Suppressor macrophage treated with lipopolysaccharide for 1 hour (primary cell): ENCODE data around the gene INTU.
A peak's percentile ranks its signal among the peaks of the same experiment; 100 is the strongest.
"Not testable (repeated sequence)": the region's sequence is repeated elsewhere in the genome, so short reads cannot be mapped to it uniquely, and the experiment has no call there.

Source experiments
- DNase-seq, 3 donors: peaks; one replicate each; pipeline ENCODE4 v3.0.0-alpha.2; 2020 to 2022

The INTU gene

DNA sequence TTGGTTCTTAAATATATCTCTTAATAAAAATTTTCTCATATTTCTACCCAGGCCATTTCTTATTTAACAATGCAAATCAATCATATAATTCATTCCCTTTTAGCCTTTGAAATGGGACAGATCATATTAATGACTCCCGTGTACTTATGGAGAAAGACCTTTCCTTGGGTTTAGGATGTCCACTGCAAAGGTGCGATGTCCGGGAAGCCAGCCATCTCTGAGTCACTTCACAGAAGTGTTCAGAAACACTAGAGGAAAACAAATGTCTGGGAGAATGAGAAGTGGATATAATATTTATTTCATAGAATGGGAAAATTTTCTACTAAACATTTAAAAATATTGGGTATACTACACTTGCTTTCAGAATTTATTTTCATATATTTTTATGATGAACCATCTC, 15.3 kb downstream of the INTU start:
- DNase-seq: no peak

DNA sequence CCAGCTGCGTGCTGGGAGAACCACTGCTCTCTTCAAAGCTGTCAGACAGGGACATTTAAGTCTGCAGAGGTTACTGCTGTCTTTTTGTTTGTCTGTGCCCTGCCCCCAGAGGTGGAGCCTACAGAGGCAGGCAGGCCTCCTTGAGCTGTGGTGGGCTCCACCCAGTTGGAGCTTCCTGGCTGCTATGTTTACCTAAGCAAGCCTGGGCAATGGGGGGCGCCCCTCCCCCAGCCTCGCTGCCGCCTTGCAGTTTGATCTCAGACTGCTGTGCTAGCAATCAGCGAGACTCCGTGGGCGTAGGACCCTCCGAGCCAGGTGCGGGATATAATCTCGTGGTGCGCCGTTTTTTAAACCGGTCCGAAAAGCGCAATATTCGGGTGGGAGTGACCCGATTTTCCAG, 22.8 kb downstream of the INTU start:
- DNase-seq: not testable (repeated sequence)

DNA sequence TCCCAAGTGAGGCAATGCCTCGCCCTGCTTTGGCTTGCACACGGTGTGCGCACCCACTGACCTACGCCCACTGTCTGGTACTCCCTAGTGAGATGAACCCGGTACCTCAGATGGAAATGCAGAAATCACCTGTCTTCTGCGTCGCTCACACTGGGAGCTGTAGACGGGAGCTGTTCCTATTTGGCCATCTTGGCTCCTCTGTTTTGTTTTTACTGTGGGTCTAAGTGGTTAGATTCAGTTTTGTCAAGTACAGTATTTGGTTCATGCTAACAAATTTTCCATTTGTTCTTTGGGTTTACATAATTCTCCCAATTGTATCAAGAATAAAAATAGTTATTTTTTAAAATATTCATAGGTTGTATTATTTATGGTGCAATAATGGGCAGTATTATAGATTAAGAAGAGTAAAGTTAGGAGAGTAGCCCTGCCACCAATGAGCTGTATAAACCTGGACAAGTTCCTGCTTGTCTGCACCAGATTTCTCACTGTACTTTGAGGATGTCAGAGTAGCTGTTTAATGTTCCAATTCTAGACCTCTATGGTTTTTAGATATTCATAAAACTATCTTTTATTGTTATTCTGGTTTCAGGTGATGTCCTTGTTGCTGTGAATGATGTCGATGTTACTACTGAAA, 23.4 kb downstream of the INTU start:
- DNase-seq: no peak

DNA sequence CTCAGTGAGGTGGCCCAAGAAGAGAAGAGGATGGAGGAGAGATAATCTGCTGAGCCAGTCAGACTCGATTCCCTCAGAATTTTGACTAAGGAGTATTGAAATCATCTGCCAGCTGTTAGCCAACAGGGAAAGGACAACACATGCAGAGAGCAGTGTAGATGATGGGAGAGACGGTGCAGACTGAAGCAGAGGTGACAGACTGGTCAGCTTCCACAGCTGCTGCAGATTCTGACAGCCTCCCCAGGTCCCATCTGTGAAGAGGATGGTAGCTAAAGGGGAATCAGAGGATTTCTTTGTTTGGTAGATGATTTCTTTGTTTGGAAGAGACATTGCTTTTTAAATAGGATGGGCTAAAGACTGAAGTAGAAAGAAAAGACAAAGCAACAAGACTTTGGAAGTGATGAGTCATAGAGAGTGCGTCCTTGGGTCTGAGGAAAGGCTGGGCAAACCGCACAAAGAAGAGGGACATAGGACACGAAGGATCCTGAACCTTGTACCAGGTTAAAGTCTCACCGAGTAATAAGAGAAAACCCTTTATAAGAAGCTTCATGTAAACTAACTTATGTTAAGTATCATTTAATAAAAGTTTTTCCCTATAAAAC, 27.6 kb downstream of the INTU start:
- no peak for DNase-seq

DNA sequence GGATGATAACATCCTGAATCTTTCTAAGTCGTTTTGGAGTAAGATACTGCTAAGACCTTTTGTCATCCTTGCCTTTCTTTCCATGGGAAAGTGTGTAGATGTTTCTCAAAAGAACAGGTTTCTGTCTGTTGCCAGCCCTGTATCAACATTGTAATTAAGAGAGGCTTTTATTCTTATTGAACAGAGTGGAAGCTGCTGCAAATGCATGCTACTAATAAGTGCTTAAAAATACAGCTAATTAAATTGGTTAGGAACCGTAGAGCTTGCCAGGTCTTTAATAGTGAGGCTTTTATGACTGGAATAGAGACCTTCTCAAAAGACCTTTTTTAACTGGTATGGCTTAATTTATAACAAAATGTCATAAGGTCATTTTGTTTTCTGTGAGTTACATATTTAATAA, 34.4 kb downstream of the INTU start:
- DNase-seq: no peak

DNA sequence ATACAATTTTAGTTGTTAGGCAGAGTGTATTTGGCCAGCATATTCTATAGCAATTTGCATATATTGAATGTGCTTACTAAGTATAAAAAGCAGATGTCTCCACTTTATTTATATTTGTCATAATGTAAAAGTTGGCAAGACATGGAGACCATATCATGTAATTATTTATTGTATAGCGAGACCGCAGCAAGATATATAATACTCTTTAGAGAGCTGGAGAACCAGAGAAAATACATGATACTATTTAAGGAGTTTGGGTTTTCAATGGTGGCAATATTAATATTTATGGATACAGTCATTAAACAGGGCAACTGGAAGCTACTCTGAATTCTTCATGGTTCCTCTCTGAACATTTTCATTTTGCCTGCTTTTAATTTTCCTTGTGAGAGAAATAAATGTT, 35.0 kb downstream of the INTU start:
- DNase-seq: no peak

DNA sequence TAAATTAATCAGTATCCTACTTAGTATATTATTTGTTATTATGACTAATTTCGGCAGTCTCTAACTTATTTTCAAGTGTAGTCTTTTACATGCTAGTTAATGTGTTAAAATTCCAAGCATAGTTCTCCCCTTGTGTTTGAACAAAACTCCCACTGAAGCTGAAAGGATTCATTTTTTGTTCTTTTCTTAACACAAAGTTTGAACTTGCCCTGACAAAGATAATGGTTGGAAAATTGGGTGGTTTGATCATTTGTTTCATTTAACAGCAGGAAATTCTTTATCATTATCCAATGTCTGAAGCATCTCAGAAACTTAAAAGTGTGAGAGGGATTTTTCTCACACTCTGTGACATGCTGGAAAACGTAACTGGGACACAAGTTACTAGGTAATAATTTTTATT, 36.0 kb downstream of the INTU start:
- DNase-seq: no peak

DNA sequence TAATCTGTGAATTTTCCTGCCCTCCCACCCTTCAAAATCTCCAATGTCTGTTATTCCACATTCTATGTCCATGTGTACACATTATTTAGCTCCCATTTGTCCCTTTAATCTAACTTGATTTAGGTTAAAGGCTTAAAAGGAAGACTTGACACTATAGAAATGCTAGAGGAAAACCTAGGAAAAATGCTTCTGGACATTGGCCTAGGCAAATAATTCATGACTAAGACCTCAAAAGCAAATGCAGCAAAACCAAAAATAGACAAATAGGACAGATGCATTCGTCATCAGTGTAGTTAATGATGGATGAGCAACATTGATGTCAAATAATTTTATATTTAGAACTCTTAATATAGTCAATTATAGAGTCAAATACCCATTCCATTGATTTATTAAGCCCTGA, 36.9 kb downstream of the INTU start:
- DNase-seq: no peak

DNA sequence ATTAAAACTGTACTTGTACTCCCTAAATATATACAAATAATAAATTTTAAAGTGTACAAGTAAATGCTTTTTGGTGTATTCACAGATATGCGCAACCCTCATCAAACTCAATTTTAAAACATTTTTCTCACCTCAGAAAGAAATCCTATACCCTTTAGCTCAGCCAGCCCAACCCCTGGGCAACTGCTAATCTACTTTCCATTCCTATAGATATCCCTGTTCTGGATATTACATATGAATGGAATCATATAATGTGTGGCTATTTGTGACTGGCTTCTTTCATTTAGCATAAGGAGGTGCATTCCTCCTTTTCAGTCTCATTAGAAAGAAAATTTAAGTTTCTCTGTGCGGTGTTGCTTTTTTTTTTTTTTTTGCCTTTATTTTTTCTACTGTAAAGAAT, 39.4 kb downstream of the INTU start:
- no peak for DNase-seq

DNA sequence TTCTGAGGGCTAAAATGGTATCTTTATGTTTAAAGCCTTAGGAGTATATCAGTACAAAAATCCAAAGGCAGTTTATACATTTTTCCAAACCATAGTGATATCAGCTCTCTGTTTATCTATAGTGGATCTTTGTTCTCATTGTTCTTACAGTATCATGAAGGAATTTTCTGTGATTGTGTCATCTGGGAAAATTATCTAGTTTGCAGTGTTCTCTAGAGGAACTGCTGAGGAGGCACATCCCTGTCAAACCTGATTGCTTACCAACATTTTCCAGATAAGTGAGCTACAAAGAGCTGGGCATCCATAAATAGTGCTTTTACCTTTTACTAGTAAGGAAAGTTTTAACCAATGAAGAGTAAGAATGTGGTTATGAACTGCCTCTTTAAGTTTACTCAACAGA, 52.5 kb downstream of the INTU start:
- peak in 2 of 3 donors; percentile 9 to 25 for DNase-seq

DNA sequence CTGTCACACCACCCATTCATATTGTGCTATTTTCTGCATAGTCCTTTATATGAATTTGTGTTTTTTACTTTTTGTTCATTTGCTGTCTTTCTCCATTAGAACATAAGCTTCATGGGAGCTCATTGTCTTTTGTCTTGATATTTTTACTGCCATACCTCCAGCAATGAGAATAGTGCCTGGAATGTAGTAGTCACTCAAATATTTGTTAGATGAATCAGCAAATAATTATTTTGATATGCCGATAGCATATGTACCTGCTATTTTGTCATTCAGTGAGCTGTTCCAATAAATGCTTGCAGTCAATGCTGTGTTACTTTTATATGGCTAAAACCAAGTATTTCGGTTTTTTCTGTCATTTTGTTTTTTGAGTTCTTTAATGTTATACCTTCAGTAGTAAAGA, 53.9 kb downstream of the INTU start:
- DNase-seq: no peak

DNA sequence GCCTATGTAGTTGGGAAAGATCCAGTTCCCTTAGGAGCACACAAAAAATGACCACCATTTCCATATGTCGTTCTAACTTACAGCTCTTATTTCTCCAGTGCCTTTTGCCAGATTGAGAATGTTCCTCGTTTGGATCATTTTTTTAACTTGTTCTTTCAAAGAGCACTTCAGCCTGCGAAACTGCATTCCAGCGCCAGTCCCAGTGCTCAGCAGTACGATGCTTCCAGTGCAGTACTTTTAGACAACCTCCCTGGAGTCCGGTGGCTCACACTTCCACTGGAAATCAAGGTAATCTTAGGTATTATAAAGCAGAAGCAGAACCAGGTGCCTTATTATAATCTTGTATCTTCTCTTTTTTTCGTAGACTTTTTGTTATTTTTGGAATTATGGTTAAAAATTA, 54.8 kb downstream of the INTU start:
- no peak for DNase-seq

DNA sequence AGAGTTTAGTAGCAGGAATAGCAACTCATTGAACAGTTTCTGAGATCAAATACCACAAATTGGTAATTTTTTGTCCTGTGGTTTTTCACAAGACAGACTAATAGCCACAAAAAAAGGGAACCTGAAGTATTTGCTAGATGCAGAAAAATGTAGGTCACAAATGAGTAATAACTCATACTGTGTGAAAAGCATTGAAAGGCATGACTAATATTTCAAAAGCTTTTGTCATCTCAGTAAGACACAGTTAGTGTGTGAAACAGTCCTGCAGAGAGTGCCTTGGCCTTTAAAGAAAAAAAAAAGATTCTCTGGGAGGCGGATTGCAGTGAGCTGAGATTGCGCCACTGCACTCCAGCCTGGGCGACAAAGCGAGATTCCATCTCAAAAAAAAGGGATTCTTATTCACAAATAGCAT, 66.0 kb downstream of the INTU start:
- peak; percentile 70 to 96 (median 92) for DNase-seq

DNA sequence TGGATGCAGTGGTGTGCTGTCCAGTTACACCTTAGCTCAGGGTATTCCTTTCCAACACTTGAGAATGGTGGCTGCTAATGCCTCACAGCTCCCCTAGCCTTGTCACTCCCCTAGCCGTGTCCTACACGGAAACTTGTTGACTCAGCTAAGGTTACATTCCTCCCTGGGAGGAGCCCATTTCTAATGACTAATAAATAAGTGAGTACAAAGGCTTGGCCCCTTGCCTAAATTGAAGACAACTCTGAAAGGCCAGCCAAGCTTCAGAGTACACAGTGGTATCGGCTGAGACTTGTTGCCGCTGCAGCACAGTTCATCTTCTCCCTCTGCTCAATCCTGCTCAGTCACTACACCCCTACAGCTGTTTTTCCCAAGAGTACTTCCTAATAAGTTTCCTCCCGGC, 76.2 kb downstream of the INTU start:
- DNase-seq: peak in 1 of 3 donors; percentile 9

DNA sequence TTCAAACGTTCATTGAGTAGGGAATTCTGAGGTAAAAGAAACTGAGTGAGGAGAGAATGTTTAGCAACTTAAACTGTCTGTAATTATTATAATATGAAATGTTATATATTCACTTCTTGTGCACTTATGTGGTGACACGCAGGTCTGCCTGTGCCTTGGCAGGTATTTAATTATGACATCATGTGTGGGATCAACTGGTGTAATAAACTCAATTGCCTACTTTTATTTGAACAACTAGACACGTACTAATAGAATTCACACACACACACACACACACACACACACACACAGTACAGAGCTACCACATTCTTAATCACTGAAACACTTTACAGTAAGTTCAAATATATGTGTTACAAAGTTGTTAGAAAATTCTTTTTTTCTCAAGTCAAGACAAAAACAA, 76.7 kb downstream of the INTU start:
- no peak for DNase-seq

DNA sequence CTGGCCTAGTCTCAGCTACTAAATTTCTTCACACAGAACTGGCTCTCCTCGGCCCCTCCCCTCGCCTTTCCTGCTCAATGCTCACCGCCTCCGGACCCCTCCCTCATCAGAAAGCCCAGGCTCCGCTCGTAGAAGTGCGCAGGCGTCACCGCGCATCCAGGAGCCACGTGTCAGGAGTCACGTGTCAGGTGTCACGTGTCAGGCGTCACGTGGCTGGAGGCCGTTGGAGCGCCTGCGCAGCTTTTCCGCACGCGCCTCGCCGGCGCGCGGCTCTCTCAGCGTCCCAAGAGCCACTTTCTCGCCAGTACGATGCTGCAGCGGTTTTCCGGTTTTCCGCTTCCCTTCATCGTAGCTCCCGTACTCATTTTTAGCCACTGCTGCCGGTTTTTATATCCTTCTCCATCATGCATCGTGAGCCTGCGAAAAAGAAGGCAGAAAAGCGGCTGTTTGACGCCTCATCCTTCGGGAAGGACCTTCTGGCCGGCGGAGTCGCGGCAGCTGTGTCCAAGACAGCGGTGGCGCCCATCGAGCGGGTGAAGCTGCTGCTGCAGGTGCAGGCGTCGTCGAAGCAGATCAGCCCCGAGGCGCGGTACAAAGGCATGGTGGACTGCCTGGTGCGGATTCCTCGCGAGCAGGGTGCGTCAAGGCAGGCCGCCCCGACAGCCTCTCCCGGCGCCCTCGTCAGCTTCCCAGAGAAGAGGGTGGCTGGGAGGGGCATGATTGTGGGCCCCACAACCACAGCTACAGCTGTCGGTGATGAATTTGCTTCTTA, 97.6 kb downstream of the INTU start, which contains the start of gene SLC25A31:
Gene SLC25A31, plus strand, starts transcription at position 259 of the 772 bp plus-strand sequence. Its CDS starts 146 bp downstream, at position 405.
- no peak for DNase-seq

DNA sequence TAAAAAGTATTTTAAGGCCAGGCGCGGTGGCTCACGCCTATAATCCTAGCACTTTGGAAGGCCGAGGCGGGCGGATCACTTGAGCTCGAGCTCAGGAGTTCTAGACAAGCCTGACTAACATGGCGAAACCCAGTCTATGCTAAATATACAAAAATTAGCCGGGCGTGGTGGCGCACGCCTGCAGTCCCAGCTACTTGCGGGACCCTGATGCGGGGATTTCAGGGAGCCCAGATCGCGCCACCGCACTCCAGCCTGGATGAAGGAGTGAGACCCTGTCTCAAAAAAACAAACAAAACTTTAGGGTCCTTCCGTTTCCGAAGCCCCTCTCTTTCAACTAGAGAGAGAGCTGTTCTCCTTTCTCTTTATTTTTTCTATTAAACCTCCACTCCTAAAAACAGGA, 98.6 kb downstream of the INTU start:
- DNase-seq: no peak

DNA sequence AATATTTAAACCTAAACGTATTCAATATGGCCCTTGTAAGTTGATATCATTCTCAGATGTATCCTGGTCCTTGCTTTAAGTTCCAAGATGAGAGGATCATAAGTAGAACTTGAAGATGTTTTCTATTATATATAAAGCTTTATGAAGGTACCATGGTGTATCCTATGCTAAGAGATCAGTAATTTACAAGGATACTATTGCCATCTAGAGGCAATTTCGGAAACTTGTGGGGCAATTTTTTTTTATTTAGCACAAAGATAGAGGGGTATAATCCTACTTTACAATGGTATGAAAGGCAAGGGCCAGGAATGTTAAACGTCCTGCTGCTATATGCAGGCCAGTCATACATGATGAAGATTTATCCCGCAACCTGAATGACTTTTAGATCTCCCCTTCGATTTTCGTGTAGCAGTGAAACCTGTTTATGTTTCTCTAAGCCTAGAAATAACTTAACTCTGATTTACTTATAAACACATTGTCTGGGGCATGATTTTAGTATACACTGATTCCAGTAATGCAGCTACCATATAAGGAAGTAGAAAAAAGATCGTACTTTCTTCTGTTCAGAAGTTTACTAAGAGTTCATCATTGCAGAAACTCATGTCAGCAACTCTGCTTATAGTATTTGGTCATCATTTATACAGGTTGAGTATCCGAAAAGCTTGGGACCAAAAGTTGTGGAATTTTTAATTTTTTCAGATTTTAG, 100.0 kb downstream of the INTU start:
- peak; percentile 50 to 75 (median 73) for DNase-seq

DNA sequence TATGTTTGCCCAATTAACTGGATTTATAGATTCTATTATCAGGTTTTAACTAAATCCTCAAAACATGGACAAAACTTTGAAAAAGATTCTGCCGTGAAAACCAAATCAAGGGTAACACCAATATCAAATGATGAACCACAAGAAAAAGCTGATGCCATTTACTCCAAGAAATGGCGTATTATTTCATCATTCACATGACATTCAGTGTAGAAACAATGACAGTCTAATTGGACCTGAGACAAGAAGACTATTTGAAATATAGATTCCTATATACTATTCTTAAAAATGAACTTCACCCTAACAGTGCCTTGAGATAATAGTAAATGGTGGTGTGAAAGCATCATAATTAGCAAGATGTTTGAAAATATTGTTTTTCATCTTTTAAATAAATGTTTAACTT, 102.2 kb downstream of the INTU start:
- no peak for DNase-seq

DNA sequence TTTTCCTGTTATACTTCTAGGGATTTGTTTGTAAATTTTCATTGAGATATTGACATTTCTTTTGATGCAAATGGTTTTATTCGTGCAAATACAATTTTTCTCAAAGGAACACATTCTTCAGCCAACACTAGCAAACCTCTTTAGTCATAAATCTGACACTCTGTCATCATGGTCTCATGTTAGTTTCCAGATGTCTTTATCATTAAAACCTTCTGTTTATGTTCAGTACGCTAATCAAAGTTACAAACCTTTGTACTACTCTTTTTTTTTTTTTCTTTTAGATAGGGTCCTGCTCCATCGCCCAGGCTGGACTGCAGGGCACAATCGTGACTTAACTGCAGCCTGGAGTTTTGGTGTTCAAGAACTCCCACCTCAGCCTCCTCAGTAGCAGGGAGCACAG, 104.5 kb downstream of the INTU start:
- DNase-seq: no peak

DNA sequence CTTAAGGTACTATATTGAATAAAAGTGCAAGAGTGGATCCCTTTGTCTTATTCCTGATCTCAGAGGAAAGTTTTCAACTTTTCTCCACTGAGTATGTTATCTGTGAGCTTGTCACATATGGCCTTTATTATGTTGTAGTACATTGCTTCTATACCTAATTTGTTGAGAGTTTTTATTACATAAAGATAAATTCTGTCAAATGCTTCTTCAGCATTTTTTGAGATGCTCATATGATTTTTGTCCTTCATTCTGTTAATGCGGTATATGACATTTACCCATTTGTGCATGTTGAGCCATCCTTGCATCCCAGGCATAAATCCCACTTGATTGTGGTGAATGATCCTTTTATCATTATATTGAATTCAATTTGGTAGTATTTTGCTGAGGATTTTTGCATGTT, 108.5 kb downstream of the INTU start:
- no peak for DNase-seq

DNA sequence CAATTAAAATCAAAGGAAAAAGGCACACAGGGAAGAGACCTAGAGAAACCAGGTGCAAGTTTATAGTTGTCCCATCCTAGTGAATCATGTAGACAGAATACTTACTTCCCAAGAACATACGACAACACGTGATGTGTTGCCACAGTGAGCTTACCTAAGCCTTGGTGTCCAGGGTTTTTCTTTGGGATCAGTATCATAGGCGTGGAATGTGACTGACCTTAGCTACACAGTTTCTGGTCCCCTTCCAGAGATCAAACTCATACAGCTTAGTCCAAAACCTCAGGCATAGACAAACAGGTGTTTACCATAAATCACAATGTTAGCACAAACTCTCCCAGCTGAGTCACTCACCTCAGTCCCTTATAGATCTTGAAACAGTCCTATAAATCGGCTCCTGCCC, 115.1 kb downstream of the INTU start:
- DNase-seq: no peak

DNA sequence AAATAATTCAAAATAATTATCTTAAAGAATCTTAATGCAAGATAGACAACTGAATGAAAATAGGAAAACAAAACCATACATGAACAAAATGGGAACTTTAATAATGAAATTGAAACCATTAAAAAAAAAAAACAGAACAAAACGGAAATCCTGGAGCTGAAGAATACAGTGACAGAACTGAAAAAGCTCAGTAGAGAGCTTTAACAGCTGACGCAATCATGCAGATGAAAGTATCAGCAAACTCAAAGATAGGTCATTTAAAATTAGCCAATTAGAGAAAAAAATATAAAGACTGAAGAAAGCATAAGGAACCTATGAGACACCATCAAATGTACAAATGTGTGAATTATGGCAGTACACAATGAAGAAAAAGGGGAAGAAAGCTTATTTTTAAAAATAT, 116.2 kb downstream of the INTU start:
- no peak for DNase-seq

DNA sequence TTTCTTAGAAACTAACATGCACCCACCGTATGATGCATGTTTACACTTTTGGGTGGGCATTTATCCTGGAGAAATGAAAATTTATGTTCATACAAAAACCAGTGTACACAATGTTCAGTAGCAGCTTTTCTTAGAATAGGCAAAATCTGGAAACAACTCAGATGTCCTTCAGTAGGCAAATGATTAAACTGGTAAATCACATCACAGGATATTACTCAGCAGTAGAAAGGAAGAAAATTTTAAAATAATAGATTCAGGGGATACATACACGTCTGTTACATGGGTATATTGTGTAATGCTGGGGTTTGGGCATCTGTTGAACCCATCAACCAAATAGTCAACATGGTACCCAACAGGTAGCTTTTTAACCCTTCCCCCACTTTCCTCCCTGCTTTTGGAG, 124.1 kb downstream of the INTU start:
- DNase-seq: no peak
